ENCODE measurements around the gene HBP1.
A peak's percentile ranks its signal among the peaks of the same experiment; 100 is the strongest.

HBP1 gene

DNA sequence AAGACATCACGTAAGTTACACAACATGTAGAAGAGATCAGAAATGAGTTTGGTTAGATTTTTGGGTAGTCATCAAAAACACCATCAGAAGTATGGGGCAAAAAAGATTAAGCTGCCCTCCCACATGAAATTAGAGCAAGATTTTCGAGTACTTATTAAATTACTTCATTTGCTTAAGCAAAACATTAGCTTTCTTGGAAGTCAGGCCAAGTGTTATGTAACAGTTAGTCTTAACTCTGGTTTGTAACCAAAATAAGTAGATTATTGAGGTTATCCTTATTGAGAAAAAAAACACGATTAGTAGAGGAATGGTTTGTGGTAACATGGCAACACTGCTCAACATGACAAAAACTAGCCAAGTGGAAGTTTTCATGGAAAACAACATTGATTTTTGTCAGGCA is 37.9 kb downstream of the HBP1 start:
- TF ChIP-seq, protein P1, sequence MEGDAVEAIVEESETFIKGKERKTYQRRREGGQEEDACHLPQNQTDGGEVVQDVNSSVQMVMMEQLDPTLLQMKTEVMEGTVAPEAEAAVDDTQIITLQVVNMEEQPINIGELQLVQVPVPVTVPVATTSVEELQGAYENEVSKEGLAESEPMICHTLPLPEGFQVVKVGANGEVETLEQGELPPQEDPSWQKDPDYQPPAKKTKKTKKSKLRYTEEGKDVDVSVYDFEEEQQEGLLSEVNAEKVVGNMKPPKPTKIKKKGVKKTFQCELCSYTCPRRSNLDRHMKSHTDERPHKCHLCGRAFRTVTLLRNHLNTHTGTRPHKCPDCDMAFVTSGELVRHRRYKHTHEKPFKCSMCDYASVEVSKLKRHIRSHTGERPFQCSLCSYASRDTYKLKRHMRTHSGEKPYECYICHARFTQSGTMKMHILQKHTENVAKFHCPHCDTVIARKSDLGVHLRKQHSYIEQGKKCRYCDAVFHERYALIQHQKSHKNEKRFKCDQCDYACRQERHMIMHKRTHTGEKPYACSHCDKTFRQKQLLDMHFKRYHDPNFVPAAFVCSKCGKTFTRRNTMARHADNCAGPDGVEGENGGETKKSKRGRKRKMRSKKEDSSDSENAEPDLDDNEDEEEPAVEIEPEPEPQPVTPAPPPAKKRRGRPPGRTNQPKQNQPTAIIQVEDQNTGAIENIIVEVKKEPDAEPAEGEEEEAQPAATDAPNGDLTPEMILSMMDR (IDR thresholded peaks at IDR 0.05; ENCODE audit: low read depth, low read length), result no peak
- in situ Hi-C loops (cut with HindIII; ENCODE audit: low sequenced_read_pairs), result no loop called here

DNA sequence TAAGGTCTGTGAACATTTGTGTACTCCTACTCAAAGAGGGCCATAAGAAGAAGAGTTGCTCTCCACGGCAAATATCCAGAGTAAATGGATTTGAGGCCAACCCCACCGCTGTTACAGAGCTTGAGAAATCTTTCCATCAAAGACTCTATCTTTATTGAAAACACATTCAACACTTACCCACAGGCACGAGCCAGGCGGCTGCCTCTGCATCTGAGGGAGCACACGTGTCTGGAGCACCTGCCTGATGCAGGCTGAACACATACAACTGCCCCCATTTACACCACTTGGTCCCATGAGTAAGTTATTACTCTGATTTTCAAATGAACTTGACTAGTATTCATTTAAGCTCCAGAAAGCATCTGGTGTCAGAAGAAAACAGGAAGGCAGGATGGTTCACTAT is 38.7 kb downstream of the HBP1 start:
- H3K4me3 ChIP-seq (ENCODE audit: low read depth, low read length), result no peak overlapping the region
- DNase-seq (ENCODE audit: low read depth, low spot score), result no peak
- TF ChIP-seq, protein P1 (IDR thresholded peaks at IDR 0.05; ENCODE audit: low read depth, low read length), result no peak
- in situ Hi-C loops (cut with HindIII; ENCODE audit: low sequenced_read_pairs), result no loop called here

More for the DNA sequence above, 37.9 kb downstream of the HBP1 start:
- no peak for DNase-seq (ENCODE audit: low read depth, low spot score)
- H3K4me3 ChIP-seq (ENCODE audit: low read depth, low read length), result no peak overlapping the region

DNA sequence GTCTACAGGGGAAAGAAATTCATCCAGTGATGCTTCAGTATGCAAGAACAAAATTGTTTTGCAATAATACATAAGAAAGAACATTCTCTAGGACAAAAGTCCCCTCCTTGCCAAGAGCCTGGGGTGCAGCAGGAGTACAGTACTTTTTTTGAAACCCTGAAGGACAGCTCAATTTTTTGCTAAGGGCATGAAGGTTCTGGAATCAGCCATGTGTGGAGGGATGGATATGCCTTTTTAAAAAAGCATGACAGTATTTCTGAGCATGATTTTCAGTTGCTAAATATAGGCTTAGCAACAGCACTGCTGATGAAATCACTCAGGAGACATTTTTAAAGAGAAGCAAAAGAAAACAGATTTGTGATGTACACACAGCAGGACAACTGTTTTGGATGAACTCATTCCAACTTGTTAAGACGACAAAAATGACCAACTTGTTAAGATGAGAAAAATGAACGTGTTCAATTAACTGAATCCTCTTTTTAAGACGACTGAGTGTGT is 39.3 kb downstream of the HBP1 start:
- DNase-seq (ENCODE audit: low read depth, low spot score), result peak; percentile 67
- no peak overlapping the region for H3K4me3 ChIP-seq (ENCODE audit: low read depth, low read length)
- in situ Hi-C loops (cut with HindIII; ENCODE audit: low sequenced_read_pairs), result no loop called here
- TF ChIP-seq, protein P1 (IDR thresholded peaks at IDR 0.05; ENCODE audit: low read depth, low read length), result no peak

DNA sequence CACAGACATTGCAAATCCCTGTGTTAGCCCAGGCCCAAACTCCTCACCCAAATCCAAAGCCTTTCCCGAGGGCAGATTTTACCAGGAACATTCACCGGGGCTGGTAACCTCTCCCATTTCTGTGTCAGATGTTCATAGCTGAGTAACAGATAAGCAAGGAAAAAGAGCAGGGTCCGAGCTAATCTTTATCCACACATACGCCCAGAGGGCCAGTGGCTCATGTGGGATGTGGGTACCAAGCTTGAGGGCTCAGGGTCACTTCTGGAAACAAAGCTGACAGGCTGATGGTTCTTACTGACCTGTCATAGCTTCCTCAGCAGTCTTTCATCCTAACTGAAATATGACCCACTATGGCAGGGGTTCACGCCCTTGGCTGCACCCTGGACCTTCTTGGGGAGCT is 39.8 kb downstream of the HBP1 start:
- TF ChIP-seq, protein P1 (IDR thresholded peaks at IDR 0.05; ENCODE audit: low read depth, low read length), result no peak
- in situ Hi-C loops (cut with HindIII; ENCODE audit: low sequenced_read_pairs), result no loop called here
- no peak overlapping the region for H3K4me3 ChIP-seq (ENCODE audit: low read depth, low read length)
- DNase-seq (ENCODE audit: low read depth, low spot score), result no peak

DNA sequence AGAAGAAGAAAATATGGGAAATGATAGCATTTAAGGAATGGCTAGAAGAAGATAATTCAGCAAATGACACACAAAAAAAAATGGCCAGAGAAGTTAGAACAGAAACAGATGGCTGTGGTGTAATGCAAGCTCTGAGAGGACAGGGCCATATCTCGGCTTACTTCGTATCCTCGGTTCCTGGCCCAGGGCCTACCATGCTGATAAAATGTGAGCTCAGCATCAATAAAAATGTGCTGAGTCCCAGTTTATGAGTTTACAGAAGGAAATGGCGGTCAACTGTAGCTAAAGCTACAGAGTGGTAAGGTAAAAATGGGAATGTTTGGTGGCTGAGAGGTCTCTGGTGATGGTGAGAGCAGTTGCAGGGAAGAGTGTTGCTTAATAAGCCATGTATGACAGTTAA is 40.8 kb downstream of the HBP1 start:
- no peak overlapping the region for H3K4me3 ChIP-seq (ENCODE audit: low read depth, low read length)
- TF ChIP-seq, protein P1 (IDR thresholded peaks at IDR 0.05; ENCODE audit: low read depth, low read length), result no peak
- no peak for DNase-seq (ENCODE audit: low read depth, low spot score)
- in situ Hi-C loops (cut with HindIII; ENCODE audit: low sequenced_read_pairs), result no loop called here

DNA sequence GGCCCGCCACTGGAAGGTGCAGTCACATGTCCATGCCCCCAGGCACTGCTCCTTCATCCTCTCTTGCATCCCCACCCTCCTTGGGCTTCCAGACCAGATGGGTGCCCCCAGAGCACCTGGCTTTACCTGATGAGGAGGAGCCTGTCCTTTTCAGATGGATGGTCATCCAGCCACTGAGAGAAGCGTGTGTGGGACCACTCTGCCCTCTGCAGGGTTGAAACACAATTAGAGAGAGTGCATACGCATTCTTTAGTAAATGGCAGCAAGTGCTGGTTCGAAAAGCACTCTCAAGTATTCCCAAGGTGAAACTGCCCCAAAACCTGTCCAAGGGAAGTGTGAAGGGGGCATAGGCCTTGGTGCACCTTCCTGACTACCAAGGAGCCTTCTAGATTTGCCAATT is 41.6 kb downstream of the HBP1 start:
- no peak for DNase-seq (ENCODE audit: low read depth, low spot score)
- H3K4me3 ChIP-seq (ENCODE audit: low read depth, low read length), result no peak overlapping the region
- in situ Hi-C loops (cut with HindIII; ENCODE audit: low sequenced_read_pairs), result no loop called here
- TF ChIP-seq, protein P1 (IDR thresholded peaks at IDR 0.05; ENCODE audit: low read depth, low read length), result no peak

DNA sequence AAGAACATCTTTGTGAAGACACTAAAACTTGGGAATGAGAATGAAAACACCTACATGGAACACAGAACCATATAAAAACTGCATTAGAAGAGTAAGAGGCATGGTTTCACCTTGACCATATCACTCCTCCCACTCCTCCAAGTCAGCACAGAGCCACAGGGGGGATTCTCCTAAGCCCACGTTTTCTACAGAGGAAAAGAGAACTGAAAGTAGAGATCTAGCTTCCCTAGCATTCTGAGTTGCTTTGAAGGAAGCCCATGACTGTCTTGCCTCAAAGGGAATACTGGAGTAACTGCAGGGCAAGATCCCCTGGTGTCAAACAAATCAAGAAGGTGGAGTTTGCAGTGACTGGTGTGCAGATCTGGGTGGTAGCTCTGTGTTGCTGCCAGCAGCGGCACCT is 43.9 kb downstream of the HBP1 start:
- in situ Hi-C loops (cut with HindIII; ENCODE audit: low sequenced_read_pairs), result no loop called here
- no peak for DNase-seq (ENCODE audit: low read depth, low spot score)
- TF ChIP-seq, protein P1 (IDR thresholded peaks at IDR 0.05; ENCODE audit: low read depth, low read length), result no peak
- no peak overlapping the region for H3K4me3 ChIP-seq (ENCODE audit: low read depth, low read length)
